ENCODE data around the gene BORCS6.
"Not testable (repeated sequence)": the region's sequence is repeated elsewhere in the genome, so short reads cannot be mapped to it uniquely, and the experiment has no call there.

Gene BORCS6

GRCh38 chr17:8170186-8170585, 19.8 kb downstream of the BORCS6 start:
- DNase-seq, result not testable (repeated sequence)

- no peak for DNase-seq
Measured at GRCh38 chr17:8167526-8167925, 22.5 kb downstream of the BORCS6 start.

GRCh38 chr17:8166731-8167130, 23.2 kb downstream of the BORCS6 start:
- DNase-seq, result no peak

GRCh38 chr17:8164815-8165131, 25.2 kb downstream of the BORCS6 start:
- no peak for DNase-seq

GRCh38 chr17:8163978-8164814, 25.8 kb downstream of the BORCS6 start:
- peak; percentile 32 for DNase-seq

GRCh38 chr17:8162997-8163977, 26.7 kb downstream of the BORCS6 start:
- DNase-seq, result no peak

GRCh38 chr17:8162233-8162996, 27.6 kb downstream of the BORCS6 start, which contains the start of gene VAMP2:
Gene VAMP2 (minus strand): TSS chr17:8162948. CDS start chr17:8162879, 69 bp downstream.
- DNase-seq, result peak; percentile 64

GRCh38 chr17:8161289-8162232, 28.4 kb downstream of the BORCS6 start:
- DNase-seq, result no peak

- no peak for DNase-seq
Measured at GRCh38 chr17:8160741-8161221, 29.2 kb downstream of the BORCS6 start.

- no peak for DNase-seq
Measured at GRCh38 chr17:8160224-8160577, 29.8 kb downstream of the BORCS6 start.

- no peak for DNase-seq
Measured at GRCh38 chr17:8159459-8160223, 30.3 kb downstream of the BORCS6 start.

- no peak for DNase-seq
Measured at GRCh38 chr17:8159032-8159400, 31.0 kb downstream of the BORCS6 start.

GRCh38 chr17:8158267-8159031, 31.5 kb downstream of the BORCS6 start:
- peak; percentile 80 for DNase-seq

- DNase-seq, result peak; percentile 100
Measured at GRCh38 chr17:8156246-8156992, 33.6 kb downstream of the BORCS6 start.

- DNase-seq, result no peak
Measured at GRCh38 chr17:8155996-8156245, 34.1 kb downstream of the BORCS6 start.

- no peak for DNase-seq
Measured at GRCh38 chr17:8155231-8155995, 34.6 kb downstream of the BORCS6 start.

- no peak for DNase-seq
Measured at GRCh38 chr17:8154608-8155155, 35.3 kb downstream of the BORCS6 start.

- DNase-seq, result peak; percentile 98
Measured at GRCh38 chr17:8153957-8154607, 35.9 kb downstream of the BORCS6 start.

Data from fibroblast of upper back skin (primary cell).